GM12878 (cell line): Measurements from ENCODE around the gene KDM6A. TPM values are rescaled to one million over a fixed set of nuclear protein-coding genes. Genes with fewer than 3 reads are reported as not detected.

Experiments
- ATAC-seq: fragments of 200-7000 bp; cut with Tn5 transposase; 3 replicates; pipeline ENCODE4 v1.9.1; 2020; ENCODE audit warnings: mild to moderate bottlenecking, moderate library complexity
- BruUV-seq: library from RNA; stranded (reverse); fragments of 400-500 nt; replicated peaks from 2 replicates; lab custom pipeline; 2021; lab: Mats Ljungman, UMichigan
- CTCF ChIA-PET: fragments of 300-600 bp; sonication (Branson Sonifier 250); formaldehyde crosslinking; extraction: SDS; loops from one replicate; lab custom pipeline; 2021; ENCODE audit warnings: inconsistent platforms; lab: Yijun Ruan, JAX
- POLR2A ChIA-PET: fragments of 350-600 bp; formaldehyde crosslinking; extraction: SDS; loops from one replicate; lab custom pipeline; 2021; ENCODE audit warnings: inconsistent platforms; lab: Charles Lee
- RAD21 ChIA-PET: fragments of 300-600 bp; sonication (Branson Sonifier 250); formaldehyde crosslinking; loops from one replicate; lab custom pipeline; 2023; ENCODE audit warnings: antibody characterized with exemption; ENCODE audit not compliant: unreplicated experiment; lab: Charles Lee
- SMC1A ChIA-PET: fragments of 300-600 bp; sonication (Branson Sonifier 250); formaldehyde crosslinking; loops from one replicate; lab custom pipeline; 2023; ENCODE audit not compliant: unreplicated experiment, uncharacterized antibody; lab: Charles Lee
- DNase-seq: peaks from one replicate; pipeline ENCODE4 v3.0.0-alpha.2; 2011; ENCODE audit warnings: low read depth, low spot score
- FAIRE-seq: peaks from 3 replicates; lab custom pipeline; 2011; peaks lifted over from hg19 to GRCh38; lab: Jason Lieb, UNC
- H2AFZ ChIP-seq: 2 replicates; pipeline ENCODE4 v1.6.0; 2011; ENCODE audit warnings: low read depth, low read length, control low read depth; ENCODE audit not compliant: control insufficient read depth
- H3K27ac ChIP-seq: 2 replicates; pipeline ENCODE4 v1.5.1; 2011; ENCODE audit warnings: control low read depth; ENCODE audit not compliant: control insufficient read depth, insufficient read depth
- H3K27me3 ChIP-seq, 2 experiments: replicated peaks in 1 of 2; 2 replicates each; pipeline versions ENCODE4 v1.6.0 to v1.6.1; 2011; ENCODE audit warnings: low read length in 1 of 2; ENCODE audit not compliant: control insufficient read depth in 2 of 2, insufficient read depth in 2 of 2
- H3K36me3 ChIP-seq, 2 experiments: 2 replicates each; pipeline ENCODE4 v1.5.1; 2011; ENCODE audit warnings: low read length in 1 of 2; ENCODE audit not compliant: control insufficient read depth in 2 of 2, insufficient read depth in 2 of 2
- H3K4me1 ChIP-seq: 2 replicates; pipeline ENCODE4 v1.6.1; 2011; ENCODE audit warnings: mild to moderate bottlenecking, low read length, moderate library complexity, mixed read lengths; ENCODE audit not compliant: control insufficient read depth, insufficient read depth
- H3K4me2 ChIP-seq: 2 replicates; pipeline ENCODE4 v1.6.0; 2011; ENCODE audit warnings: control low read depth; ENCODE audit not compliant: control insufficient read depth, insufficient read depth
- H3K4me3 ChIP-seq: fragments of 200-600 bp; sonication (generic); 2 replicates; pipeline ENCODE4 v1.5.1; 2016
- H3K79me2 ChIP-seq: 2 replicates; pipeline ENCODE4 v1.6.0; 2011; ENCODE audit warnings: low read length; ENCODE audit not compliant: control insufficient read depth, insufficient read depth
- H3K9ac ChIP-seq: 2 replicates; pipeline ENCODE4 v1.8.0; 2011; ENCODE audit warnings: low read length, control low read depth, mixed read lengths; ENCODE audit not compliant: control insufficient read depth, insufficient read depth
- H3K9me3 ChIP-seq: replicated peaks from 3 replicates; pipeline ENCODE4 v1.5.1; 2011; ENCODE audit warnings: mild to moderate bottlenecking, low read length; ENCODE audit not compliant: control insufficient read depth, insufficient read depth
- H4K20me1 ChIP-seq: 2 replicates; pipeline ENCODE4 v1.6.0; 2011; ENCODE audit not compliant: control insufficient read depth, insufficient read depth
- DPF2 ChIP-seq: fragments of 450-650 bp; IDR thresholded peaks from 2 replicates; pipeline ENCODE4 v1.6.1; 2017; ENCODE audit warnings: mild to moderate bottlenecking
- E2F8 ChIP-seq: fragments of 450-650 bp; IDR thresholded peaks from 2 replicates; pipeline ENCODE4 v1.6.1; 2018; ENCODE audit warnings: mild to moderate bottlenecking, low read depth, moderate library complexity; ENCODE audit not compliant: partially characterized antibody
- EP300 ChIP-seq, 2 experiments: fragments of 150-350 bp in 1 of 2; IDR thresholded peaks; 2 replicates each; pipeline ENCODE4 v1.6.1; 2011 to 2012; ENCODE audit warnings: low read depth in 2 of 2, low read length in 2 of 2, borderline replicate concordance in 1 of 2, improper control_type of control experiment in 1 of 2, inconsistent platforms in 1 of 2; ENCODE audit not compliant: control insufficient read depth in 1 of 2
- ETV6 ChIP-seq, 2 experiments: fragments of 450-650 bp in 1 of 2; IDR thresholded peaks in 1 of 2; conservative IDR thresholded peaks in 1 of 2; 2 replicates each; pipeline ENCODE4 v1.6.1; 2014; ENCODE audit warnings: antibody characterized with exemption in 1 of 2, borderline replicate concordance in 1 of 2, low read depth in 1 of 2, mild to moderate bottlenecking in 1 of 2, moderate library complexity in 1 of 2
- NFIC ChIP-seq: IDR thresholded peaks from 2 replicates; pipeline ENCODE4 v1.6.1; 2012; ENCODE audit warnings: low read depth, mild to moderate bottlenecking, inconsistent platforms, low read length, moderate library complexity
- RBBP5 ChIP-seq: fragments of 200-600 bp; sonication (generic); conservative IDR thresholded peaks from 2 replicates; pipeline ENCODE4 v1.6.1; 2016
- RFX5 ChIP-seq: IDR thresholded peaks from 2 replicates; pipeline ENCODE4 v1.6.1; 2011; ENCODE audit warnings: low read depth, low read length, improper control_type of control experiment
- SPI1 ChIP-seq: IDR thresholded peaks from 2 replicates; pipeline ENCODE4 v1.6.1; 2011; ENCODE audit warnings: low read depth, mild to moderate bottlenecking, low read length, moderate library complexity, borderline replicate concordance; ENCODE audit not compliant: insufficient read depth
- WGBS: methylation state at CpG from one replicate; pipeline ENCODE4 v1.1.6; 2016; ENCODE audit warnings: low lambda C conversion rate; ENCODE audit not compliant: insufficient replicate concordance, insufficient coverage; ENCODE audit errors: missing lambda C conversion rate; 5-methylcytosine and 5-hydroxymethylcytosine counted together
- in situ Hi-C: fragments of 300-500 bp; cut with MboI; formaldehyde crosslinking; loops from 9 replicates; pipeline ENCODE4 v1.14.3; 2018; ENCODE audit warnings: mixed read lengths
- intact Hi-C: fragments of 100-400 bp; cut with micrococcal nuclease; formaldehyde crosslinking; loops from one replicate; pipeline ENCODE4 v1.14.2; 2022; ENCODE audit not compliant: unreplicated experiment
- polyA plus RNA-seq, 11 experiments: library from polyadenylated mRNA; depleted of rRNA in 4 of 11; unstranded in 6 of 11; stranded (reverse) in 5 of 11; fragments of >200 nt; fragmentation: Nextera tagmentation in 4 of 11; fragmentation: Illumina TruSeq in 1 of 11; extraction: Ambion mirVana in 4 of 11; extraction: Trizol in 1 of 11; gene quantifications; 1 replicate in 1 of 11; 2 replicates in 10 of 11; pipeline versions ENCODE4 v1.2.1 to v1.2.3, GENCODE V29; 2011 to 2016; ENCODE audit warnings: inconsistent platforms in 2 of 11, missing spikeins in 2 of 11, low read depth in 1 of 11
- total RNA-seq, 4 experiments: library from RNA; depleted of rRNA in 3 of 4; stranded (reverse); fragments of >200 nt in 3 of 4; fragmentation: Illumina TruSeq in 1 of 4; extraction: Trizol in 1 of 4; gene quantifications; 2 replicates each; pipeline versions ENCODE4 v1.2.1 to v1.2.3, GENCODE V29; 2013 to 2021
- TF ChIP-seq, protein P1 (sequence below): fragments of 450-650 bp; IDR thresholded peaks from 2 replicates; pipeline ENCODE4 v1.6.1; 2018; ENCODE audit warnings: borderline replicate concordance, mild to moderate bottlenecking; ENCODE audit not compliant: partially characterized antibody
- TF ChIP-seq, protein P2 (sequence below): IDR thresholded peaks from 2 replicates; pipeline ENCODE4 v1.6.1; 2012; ENCODE audit warnings: low read depth, low read length, improper control_type of control experiment

Gene KDM6A
- total and polyA plus RNA-seq, 10 of the 15 experiments (the other 5 are each of a cell fraction or from before 2014, with no cell fraction given): 7.9 to 29.0 (median 20.4) TPM

DNA sequence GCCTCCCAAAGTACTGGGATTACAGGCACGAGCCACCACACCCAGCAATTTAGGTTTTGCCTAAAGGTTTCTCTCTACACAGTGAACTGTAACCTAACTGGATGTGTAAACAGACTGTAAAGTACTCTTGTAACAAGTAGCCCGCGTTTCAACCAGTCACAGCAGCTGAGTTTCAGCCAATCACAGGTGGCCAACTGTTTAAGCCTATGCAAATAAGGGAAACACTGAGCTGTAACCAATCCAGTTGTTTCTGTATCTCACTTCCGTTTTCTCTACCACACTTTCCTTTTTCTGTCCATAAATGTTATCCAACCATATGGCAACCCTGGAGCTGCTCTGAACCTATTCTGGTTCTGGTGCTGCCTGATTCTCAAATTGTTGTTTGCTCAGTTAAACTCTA, 267.8 kb downstream of the KDM6A start:
- 0 out of 2 replicates have a peak, but pooled peaks have one; percentile 36 for TF ChIP-seq SPI1
- TF ChIP-seq, protein P1, sequence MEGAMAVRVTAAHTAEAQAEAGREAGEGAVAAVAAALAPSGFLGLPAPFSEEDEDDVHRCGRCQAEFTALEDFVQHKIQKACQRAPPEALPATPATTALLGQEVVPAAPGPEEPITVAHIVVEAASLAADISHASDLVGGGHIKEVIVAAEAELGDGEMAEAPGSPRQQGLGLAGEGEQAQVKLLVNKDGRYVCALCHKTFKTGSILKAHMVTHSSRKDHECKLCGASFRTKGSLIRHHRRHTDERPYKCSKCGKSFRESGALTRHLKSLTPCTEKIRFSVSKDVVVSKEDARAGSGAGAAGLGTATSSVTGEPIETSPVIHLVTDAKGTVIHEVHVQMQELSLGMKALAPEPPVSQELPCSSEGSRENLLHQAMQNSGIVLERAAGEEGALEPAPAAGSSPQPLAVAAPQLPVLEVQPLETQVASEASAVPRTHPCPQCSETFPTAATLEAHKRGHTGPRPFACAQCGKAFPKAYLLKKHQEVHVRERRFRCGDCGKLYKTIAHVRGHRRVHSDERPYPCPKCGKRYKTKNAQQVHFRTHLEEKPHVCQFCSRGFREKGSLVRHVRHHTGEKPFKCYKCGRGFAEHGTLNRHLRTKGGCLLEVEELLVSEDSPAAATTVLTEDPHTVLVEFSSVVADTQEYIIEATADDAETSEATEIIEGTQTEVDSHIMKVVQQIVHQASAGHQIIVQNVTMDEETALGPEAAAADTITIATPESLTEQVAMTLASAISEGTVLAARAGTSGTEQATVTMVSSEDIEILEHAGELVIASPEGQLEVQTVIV: no peak
- TF ChIP-seq, all 136 proteins: peak for 1
- ChIA-PET SMC1A (interaction anchor here (0.6 kb wide), 1 partner anchor 636 kb away, joined by 4 read pairs; no protein-coding TSS in a partner anchor), CTCF (no interaction called here), RAD21 (no interaction called here), POLR2A (no interaction called here)
- 48% methylated on average over 4 of the region's 4 CpGs for WGBS
- Histone ChIP-seq H3K4me2 (no peak overlapping the region), H3K36me3 (no peaks in the 10 kb centered on the region), H3K27ac (no peak overlapping the region), H4K20me1 (no peaks in the 10 kb centered on the region), H2AFZ (no peak overlapping the region), H3K4me1 (no peaks in the 10 kb centered on the region), H3K27me3 (no peaks in the 10 kb centered on the region), H3K9me3 (no peaks in the 10 kb centered on the region; the same call in 1 of the 3 replicates), H3K9ac (no peak overlapping the region), H3K4me3 (no peak overlapping the region), H3K79me2 (no peaks in the 10 kb centered on the region)
- BruUV-seq: no TSS peak
- no peak for FAIRE-seq
- peak; percentile 26; the same call in 1 of the 3 replicates for ATAC-seq
- no peak for DNase-seq
- intact Hi-C loops (no loop called here), in situ Hi-C loops (no loop called here)

DNA sequence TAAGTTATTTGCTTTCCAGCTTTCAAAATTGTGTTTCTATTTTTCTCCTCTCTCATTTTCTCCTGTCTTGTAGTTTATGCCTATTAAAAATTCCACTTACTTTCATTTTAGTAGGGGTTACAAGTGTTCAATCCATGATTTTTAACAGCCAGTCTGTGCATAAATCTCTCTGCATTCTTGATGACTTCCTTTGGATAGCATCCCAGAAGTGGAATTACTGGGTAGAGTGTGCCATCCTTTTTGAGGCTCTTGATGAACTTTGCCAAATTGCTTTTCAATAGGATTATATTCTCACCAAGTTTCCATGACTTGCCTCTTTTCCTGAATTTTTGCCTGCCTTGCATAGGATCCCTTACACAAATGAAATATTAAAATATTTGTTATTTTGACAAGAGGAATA, 269.2 kb downstream of the KDM6A start:
- ATAC-seq: no peak
- H3K36me3 ChIP-seq: no peaks in the 10 kb centered on the region
- no peaks in the 10 kb centered on the region; the same call in 1 of the 3 replicates for H3K9me3 ChIP-seq
- ChIA-PET POLR2A (interaction anchor here (1.7 kb wide), 1 partner anchor 13 kb away, joined by 3 read pairs; no protein-coding TSS in a partner anchor), CTCF (no interaction called here), RAD21 (no interaction called here), SMC1A (no interaction called here)
- no TSS peak for BruUV-seq
- intact Hi-C loops: no loop called here
- H3K4me1 ChIP-seq: no peaks in the 10 kb centered on the region
- H2AFZ ChIP-seq: no peak overlapping the region
- FAIRE-seq: no peak
- no peak overlapping the region for H3K27ac ChIP-seq
- no peaks in the 10 kb centered on the region for H3K27me3 ChIP-seq
- DNase-seq: no peak
- H3K79me2 ChIP-seq: no peaks in the 10 kb centered on the region
- no peak overlapping the region for H3K4me3 ChIP-seq
- no peaks in the 10 kb centered on the region for H4K20me1 ChIP-seq
- H3K9ac ChIP-seq: no peak overlapping the region
- H3K4me2 ChIP-seq: no peak overlapping the region
- in situ Hi-C loops: no loop called here
- TF ChIP-seq NFIC (no peak), DPF2 (no peak), RBBP5 (no peak), EP300 (IDR thresholded peaks at IDR 0.05; ENCODE audit: borderline replicate concordance in 1 of 2, control insufficient read depth in 1 of 2, low read depth in 2 of 2, low read length in 2 of 2) (no peak), RFX5 (no peak), ETV6 (conservative IDR thresholded peaks at IDR 0.05 in 1 of 2, IDR thresholded peaks at IDR 0.05 in 1 of 2; ENCODE audit: borderline replicate concordance in 1 of 2, low read depth in 1 of 2) (no peak), E2F8 (no peak)
- TF ChIP-seq, protein P2, sequence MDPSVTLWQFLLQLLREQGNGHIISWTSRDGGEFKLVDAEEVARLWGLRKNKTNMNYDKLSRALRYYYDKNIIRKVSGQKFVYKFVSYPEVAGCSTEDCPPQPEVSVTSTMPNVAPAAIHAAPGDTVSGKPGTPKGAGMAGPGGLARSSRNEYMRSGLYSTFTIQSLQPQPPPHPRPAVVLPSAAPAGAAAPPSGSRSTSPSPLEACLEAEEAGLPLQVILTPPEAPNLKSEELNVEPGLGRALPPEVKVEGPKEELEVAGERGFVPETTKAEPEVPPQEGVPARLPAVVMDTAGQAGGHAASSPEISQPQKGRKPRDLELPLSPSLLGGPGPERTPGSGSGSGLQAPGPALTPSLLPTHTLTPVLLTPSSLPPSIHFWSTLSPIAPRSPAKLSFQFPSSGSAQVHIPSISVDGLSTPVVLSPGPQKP: no peak
